Right lung (tissue), 10 donors: ENCODE measurements around the gene CD101. TPM values are rescaled to one million over a fixed set of nuclear protein-coding genes. Genes with fewer than 3 reads are reported as not detected.
"Not testable (repeated sequence)": the region's sequence is repeated elsewhere in the genome, so short reads cannot be mapped to it uniquely, and the experiment has no call there.

Experiments used
- DNase-seq, 2 donors: peaks; one replicate each; pipeline ENCODE4 v3.0.0-alpha.2; 2013
- long read RNA-seq, 8 donors: transcript quantifications; one replicate each; lab custom pipeline, GENCODE V29; 2026
- polyA plus RNA-seq, 5 donors: library from polyadenylated mRNA; unstranded; fragments of 120-200 nt; gene quantifications; one replicate each; pipeline versions ENCODE4 v1.2.1 to v1.2.3, GENCODE V29; 2013; ENCODE audit warnings: inconsistent platforms in 1 of 5, low replicate concordance in 1 of 5; ENCODE audit not compliant: insufficient read length in 5 of 5, insufficient read depth in 1 of 5

The CD101 gene, protein sequence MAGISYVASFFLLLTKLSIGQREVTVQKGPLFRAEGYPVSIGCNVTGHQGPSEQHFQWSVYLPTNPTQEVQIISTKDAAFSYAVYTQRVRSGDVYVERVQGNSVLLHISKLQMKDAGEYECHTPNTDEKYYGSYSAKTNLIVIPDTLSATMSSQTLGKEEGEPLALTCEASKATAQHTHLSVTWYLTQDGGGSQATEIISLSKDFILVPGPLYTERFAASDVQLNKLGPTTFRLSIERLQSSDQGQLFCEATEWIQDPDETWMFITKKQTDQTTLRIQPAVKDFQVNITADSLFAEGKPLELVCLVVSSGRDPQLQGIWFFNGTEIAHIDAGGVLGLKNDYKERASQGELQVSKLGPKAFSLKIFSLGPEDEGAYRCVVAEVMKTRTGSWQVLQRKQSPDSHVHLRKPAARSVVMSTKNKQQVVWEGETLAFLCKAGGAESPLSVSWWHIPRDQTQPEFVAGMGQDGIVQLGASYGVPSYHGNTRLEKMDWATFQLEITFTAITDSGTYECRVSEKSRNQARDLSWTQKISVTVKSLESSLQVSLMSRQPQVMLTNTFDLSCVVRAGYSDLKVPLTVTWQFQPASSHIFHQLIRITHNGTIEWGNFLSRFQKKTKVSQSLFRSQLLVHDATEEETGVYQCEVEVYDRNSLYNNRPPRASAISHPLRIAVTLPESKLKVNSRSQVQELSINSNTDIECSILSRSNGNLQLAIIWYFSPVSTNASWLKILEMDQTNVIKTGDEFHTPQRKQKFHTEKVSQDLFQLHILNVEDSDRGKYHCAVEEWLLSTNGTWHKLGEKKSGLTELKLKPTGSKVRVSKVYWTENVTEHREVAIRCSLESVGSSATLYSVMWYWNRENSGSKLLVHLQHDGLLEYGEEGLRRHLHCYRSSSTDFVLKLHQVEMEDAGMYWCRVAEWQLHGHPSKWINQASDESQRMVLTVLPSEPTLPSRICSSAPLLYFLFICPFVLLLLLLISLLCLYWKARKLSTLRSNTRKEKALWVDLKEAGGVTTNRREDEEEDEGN
- 1 to 10 TPM; 1.3 to 2.8 (median 1.7) TPM for polyA plus RNA-seq
- long read RNA-seq, donor 1: 0 reads
- long read RNA-seq, donor 2: 0 reads
- long read RNA-seq, donor 3: 0 reads
- long read RNA-seq, donor 4: 0 reads
- long read RNA-seq, donor 5: 0 reads
- long read RNA-seq, donor 6: 0 reads
- long read RNA-seq, donor 7: 0 reads
- long read RNA-seq, donor 8: 0 reads

DNA sequence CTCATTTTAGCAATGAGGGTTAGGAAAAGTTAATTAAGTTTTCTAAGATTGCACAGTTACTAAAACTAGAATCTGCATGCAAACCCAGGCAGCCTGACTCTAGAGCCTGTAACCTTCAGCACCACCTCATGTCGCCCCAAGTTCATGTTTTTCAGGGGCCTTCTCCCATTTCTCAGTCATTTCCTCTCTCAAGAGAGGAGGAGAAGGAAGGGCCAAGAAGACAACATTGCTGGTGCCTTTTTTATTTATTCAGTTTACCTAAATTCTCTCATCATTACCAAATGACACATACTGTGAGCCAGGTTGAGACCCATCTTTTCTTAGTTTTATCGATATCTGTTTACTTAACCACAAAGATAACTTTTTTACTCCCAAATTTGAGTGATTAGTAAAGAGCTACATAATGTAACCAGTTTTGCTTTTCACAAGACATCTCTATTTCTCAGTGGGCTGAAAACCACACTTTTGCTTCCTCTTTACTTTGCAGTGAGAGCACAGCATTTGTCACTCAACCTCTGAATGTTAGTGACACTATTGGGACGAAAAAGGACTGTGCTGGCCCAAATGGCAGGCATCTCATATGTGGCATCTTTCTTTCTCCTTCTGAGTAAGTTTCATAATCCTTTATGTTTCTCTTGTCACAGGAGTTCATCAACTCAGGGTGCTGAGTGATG, at the start of gene CD101:
TSS of gene CD101 (plus strand) at position 507 of the 674 bp plus-strand sequence. CDS start at position 565, 58 bp downstream.
- no peak for DNase-seq

DNA sequence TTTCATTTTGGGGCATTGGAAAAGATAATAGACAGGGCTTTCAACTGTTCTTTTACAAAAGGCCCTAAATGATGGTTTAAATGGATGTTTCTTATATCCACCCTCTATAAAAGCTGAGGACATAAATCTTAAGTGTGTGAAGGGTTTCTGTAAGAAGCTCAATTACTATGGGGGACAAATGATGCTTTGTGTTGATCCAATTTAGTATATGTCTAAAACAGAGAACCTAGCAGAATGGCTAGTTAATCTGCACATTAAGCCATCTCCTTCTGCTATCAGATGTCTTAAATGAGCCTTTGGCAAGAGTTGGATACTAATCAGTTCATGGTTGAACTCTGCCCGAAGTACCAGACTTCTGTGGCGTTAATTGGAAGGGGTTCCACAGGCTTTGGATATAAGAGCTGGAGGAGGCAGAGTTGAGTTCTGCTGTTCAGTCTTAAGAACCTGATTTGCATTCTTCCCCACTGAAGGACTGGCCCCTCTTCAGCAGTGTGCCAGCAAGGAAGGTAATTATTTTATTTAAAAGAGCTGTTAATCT, 48.8 kb upstream of the CD101 start:
- no peak for DNase-seq

DNA sequence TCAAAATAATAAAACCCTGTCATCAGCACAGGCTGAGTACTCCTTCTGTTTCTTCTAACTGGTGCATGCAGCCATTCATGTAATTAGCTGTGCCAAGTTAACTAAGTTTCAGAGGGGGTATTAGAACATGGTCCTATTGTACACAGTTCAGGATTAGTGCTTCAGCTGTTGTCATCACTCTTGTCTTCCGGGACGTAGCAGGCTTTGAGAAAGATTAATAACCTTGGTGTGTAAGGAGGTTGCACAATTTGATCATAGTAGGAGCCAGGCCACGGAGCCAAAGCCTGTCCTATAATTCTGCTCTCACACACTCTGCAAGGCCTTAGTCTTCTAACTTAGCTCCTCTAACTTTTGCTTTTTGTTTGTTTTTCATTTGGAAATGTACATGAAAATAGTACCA, 47.1 kb upstream of the CD101 start:
- DNase-seq: no peak

DNA sequence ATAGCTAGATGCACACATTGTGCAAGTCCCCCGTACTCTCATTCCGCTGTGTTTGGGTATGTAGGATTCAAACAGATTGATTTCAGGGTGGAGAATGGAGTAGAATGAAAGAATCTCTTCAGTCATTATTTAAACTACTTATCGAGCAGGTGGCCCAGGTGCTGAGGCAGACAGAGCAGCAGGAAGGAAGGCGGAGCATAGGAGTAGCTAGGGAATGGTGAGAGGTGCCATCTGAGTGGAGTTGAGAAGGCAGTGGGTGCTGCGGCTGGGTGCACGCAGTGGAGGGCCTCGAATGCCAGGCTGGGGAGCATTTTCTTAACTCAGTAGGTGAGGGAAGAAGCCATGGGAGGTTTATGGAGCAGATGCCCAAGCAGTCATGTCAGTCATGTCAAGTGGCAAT, 45.2 kb upstream of the CD101 start:
- no peak for DNase-seq

DNA sequence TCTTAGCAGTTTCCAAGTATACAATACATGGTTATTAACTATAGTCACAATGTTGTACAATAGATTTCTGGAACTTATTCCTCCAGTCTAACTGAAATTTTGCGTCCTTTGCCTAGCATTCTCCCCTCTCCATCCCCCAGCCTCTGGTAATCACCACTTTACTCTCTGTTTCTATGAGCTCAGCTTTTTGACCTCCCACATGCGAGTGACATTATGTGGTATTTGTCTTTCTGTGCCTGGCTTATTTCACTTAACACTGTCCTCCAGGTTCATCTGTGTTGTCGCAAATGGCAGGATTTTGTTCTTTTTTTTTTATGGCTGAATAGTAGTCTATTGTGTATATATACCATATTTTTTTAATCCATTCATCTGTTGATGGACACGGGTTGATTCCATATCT, 43.9 kb upstream of the CD101 start:
- no peak for DNase-seq

DNA sequence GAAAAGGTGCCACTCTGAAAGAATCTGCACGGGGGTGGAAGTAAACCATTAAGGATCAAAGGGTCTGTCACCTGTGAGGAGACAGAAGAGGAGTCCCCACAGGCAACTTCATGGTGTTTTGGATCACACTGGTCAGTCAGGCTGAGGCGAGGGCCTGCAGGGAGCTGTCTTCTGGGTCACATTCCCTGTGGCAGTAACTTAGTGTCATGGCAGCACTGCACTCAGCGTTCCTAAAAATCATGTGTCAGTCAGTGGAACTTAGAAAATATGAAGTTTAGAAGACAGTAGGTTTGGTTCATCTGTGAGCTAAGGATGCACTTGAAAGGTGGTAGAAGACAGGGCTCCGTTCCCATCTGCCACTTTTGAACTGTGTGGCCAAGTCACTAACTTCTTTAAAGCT, 43.5 kb upstream of the CD101 start:
- DNase-seq: no peak

DNA sequence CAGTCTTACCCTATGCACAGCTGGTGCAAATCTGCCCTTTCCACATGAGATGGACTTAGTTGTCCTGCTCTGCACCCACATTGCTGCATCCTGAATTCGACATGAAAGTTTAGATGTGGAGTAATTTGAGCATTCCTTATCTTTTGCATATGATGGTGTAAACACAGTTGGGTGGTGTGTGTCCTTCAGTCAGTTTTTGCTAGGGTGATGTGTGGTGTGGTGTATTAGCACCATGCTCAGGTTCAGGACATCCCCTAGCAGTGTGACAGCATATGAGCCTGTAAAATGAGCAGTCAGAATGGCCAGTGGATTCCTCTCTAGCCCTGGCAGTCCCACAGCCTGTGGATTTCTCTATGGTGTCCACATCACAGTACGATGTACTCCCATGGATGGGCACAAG, 42.6 kb upstream of the CD101 start:
- DNase-seq: no peak

DNA sequence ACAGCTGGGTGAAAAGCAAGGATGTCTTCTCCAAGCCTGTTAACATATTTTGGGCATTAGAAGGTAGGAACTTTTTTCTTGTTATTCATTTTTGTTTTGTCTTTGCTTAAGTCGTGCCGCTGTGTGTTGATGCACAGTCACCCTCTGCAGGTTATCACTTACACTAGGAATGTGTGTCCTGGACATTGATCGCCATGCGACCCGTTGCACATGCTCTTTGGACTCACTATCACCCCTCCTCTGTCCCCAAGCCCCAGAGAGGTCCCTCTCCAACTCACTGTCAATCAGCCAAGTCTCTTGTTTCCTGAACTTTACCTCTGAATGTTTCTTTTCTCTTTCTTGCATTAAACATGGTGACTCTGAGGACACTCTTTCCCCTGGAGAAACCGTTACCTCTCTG, 40.0 kb upstream of the CD101 start:
- DNase-seq: no peak

DNA sequence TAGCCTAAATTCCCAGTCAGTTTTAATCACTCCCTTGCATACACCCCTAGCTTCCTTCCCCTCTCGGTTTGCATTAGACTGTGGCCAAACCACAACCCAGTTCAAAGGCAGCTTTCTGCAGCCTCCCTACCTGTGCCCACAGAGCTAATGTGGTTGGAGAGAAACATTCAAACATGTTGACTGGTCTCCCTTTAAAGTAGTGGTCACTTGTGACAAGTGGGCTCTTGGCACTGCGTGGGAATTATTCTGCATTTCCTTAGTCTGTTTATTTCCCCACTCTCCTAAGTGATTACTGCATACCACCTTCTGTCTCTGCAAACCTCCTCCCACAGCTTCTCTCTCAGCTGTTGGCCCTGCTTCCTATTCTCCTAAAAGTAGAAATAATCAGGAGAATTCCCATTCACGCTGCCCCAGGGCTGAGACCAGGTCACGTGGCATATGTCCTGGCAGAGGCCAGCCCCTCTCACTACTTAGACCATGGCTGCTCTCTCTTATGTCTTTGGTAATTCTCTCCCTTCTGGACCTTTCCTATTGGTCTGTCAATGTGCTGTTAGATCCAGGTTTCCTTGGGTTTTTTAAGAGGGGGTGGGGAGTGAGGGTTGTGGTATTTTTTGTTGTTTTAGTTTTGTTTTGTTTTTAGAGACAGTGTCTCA, 38.4 kb upstream of the CD101 start:
- DNase-seq: no peak

DNA sequence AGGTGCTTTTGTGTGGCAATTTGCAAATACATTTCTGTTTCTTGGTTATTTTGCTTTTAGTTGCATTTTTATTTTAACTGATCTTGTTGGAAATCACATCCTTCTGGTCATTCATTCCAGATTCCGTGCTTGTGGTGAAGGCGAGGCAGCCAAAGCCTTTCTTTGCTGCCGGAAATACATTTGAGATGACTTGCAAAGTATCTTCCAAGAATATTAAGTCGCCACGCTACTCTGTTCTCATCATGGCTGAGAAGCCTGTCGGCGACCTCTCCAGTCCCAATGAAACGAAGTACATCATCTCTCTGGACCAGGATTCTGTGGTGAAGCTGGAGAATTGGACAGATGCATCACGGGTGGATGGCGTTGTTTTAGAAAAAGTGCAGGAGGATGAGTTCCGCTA, 34.8 kb upstream of the CD101 start:
- DNase-seq: no peak

DNA sequence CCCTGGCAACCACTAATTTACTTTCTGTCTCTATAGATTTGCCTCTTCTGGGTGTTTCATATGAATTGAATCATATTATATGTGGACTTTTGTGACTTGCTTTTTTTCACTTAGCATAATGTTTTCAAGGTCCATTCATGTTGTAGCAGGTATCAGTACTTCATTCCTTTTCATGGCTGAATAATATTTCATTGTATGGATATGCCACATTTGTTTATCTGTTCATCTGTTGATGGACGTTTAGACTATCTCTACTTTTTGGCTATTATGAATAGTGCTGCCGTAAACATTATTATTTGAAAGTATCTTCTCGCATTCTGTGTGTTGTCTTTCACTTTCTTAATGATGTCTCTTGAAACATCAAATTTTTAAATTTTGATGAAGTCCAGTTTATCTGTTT, 32.8 kb upstream of the CD101 start:
- DNase-seq: no peak

DNA sequence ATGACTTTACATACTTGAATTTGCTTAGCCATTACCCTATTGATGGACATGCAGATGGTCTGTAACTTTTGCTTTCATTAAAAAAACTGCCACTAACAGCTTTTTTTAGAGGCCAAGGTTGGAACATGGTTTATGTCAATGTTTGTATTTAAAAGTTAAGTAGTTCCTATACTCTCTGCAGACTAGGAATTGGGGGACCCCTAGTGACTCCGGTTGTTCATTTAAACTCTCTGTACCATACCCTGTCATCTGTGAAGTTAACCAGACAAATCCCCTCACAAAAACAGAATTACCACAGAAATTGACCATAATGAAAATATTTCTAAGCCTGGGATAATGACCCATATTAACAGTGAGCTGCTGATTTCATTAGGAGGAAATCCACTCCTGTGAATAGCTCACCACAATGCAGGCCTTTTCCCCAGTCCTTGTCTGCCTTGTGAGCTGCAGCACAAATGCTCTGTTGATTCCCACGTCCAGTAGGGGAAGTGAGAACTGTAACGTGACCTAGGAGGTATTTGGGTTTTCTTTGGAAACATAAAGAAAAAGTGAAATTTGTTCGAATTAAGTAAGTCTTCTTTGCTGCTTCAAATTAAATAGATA, 30.2 kb upstream of the CD101 start:
- no peak for DNase-seq

DNA sequence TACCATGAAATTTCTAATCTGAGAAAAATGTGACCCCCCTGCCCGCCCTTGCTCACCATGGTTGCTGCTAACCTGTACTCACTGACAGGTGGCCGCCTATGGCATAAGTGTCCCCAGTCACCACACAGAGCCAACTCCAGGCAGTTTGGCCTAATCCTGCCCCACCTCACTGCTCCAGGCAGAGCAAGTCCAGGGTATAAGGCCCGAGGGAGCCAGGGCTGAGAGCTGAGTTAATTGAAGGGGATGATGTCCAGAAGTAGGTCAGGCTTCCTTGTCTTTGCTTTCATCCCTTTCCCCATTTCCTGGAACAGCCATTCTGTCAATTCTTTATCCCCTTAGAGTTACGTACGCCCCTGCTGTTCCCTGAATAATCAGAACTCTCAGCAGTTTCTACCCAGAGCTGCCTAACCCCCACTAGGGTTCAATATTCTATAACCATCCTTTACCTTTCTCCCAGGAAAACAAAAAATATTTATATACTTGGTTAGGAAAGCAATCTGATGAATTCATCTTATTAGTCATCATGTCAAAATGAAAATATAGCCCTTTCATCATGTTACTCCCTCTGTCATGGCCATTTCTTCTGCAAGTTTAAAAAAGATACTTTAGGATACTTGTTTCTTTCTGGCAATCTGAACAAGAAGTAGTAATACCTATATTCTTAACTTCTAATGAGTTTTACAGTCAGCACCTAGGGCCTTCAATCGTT, 29.4 kb upstream of the CD101 start:
- DNase-seq: no peak

DNA sequence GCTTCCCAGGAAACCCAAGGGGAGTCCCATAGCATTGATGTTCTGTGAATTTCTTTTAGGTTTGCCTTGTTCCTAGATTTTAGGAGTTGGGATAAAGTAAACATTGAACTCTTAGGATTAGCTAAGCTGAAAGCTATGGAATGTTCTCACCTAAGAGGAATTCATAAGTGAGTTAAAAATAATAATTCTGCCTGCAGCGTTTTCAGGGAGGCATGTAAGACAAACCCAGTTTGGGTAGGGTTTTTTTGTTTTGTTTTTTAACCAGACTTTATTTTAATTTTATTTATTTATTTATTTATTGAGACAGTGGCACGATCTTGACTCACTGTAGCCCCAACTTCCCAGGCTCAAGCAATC, 28.9 kb upstream of the CD101 start:
- no peak for DNase-seq

DNA sequence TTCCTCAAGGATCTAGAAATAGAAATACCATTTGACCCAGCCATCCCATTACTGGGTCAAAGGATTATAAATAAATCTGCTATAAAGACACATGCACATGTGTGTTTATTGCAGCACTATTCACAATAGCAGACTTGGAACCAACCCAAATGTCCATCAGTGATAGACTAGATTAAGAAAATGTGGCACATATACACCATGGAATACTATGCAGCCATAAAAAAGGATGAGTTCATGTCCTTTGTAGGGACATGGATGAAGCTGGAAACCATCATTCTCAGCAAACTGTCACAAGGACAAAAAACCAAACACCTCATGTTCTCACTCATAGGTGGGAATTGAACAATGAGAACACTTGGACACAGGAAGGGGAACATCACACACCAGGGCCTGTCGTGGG, 21.3 kb upstream of the CD101 start:
- not testable (repeated sequence) for DNase-seq

DNA sequence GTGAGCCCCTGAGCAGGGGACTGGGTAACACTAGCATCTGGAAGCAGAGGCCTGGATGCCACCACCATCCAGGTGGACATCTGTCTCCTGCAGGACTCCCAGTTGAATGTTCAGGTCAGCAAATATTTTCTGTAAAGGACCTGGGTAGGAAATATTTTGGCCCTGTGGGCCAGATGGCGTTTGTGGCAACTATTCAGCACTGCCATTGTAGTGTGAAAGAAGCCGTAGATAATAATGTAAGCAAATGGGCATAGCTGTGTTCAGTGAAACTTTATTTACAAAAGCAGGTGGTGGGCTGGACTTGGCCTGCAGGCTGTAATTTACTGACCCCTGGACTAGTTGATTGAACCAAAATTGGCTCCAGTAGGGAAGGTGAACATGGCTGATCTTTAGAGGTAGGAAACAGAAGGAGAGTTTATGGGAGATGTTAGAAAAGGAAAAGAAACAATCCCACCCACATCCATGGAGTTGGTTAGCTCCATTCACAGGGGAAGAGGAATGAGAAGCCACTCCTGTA, 20.0 kb upstream of the CD101 start:
- no peak for DNase-seq

DNA sequence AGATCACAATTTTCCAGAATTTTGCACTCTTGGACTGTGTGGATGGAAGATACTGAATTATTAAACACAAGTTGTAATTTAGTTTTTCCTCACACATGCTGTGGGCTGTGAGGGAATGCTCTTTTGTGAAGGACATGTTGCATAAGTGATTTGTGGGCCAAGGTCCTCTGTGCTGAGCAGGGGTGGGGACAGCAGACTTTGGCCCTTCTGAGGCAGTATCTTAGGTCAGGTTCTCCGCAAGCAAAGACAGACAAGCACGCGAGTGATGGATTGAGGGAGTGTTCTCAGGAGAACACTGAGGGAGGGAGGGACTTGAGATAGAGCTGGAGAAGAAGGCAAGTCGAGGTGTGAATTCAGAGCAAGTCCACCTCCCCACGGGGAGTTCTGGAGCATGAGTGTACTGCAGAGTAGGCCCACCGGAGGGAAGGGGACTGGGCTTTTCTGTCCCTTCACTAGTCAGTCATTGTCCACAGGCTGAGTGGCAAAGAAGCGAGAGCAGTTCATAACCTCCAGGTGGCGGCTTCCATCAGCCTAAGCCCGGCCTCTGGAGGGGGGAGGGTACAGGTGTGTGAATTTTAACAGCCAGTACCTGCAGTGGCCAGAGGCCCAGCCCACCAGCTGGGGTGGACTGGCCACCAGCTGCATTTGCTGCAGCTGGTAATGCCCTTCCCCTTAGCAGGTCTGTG, 19.1 kb upstream of the CD101 start:
- no peak for DNase-seq

DNA sequence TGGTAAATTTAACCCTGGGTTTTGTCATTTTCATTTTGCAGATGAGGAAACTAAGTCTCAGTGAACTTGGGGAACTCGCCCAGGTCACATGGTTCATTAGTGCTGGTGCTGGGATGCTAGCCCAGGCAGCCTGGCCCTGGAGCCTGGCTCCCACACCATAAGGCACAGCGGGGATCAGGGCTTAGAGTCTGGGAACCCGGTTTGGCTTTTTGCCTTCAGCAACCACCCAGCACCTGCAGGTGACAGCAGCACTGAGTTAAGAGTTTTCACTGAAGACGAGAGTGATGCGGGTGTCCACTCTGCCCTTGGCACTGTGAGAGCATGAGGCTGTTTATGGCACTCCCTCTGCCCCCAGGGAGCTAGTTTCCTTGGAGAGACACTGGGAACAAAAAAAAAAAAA, 18.4 kb upstream of the CD101 start:
- no peak for DNase-seq

DNA sequence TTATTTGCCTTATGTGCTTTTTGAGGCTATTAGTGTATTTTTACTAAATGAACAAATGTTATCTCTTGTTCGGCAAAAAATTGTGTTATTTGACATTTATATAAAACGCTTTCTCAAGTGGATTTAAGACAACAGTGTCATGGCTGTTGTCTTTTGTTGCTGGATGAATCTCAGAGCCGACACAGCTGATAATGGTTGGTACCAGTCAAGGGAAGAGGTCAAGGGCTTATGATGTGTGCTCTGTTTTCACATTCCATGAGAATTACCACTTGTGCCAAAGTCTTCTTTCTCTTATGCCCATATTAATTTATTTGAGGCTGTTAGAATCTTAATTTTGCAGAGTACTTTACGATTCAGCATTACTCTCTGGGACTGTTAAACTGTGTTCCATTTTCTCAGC, 17.9 kb upstream of the CD101 start:
- DNase-seq: no peak
